Mucosa of descending colon (tissue), 3 donors: ENCODE data around the gene MKLN1. TPM values are rescaled to one million over a fixed set of nuclear protein-coding genes. Genes with fewer than 3 reads are reported as not detected.

Source experiments
- ATAC-seq: fragments of 200-7000 bp; cut with Tn5 transposase; one replicate; pipeline ENCODE4 v1.9.1; 2020; ENCODE audit warnings: mild to moderate bottlenecking, moderate library complexity
- DNase-seq, 3 donors: peaks; one replicate each; pipeline ENCODE4 v3.0.0-alpha.2; 2020
- H3K36me3 ChIP-seq: fragments of 200-600 bp; one replicate; pipeline ENCODE4 v1.8.0; 2021; ENCODE audit warnings: low read depth, mild to moderate bottlenecking
- H3K4me1 ChIP-seq: fragments of 200-600 bp; one replicate; pipeline ENCODE4 v1.8.0; 2021; ENCODE audit warnings: low read depth, mild to moderate bottlenecking
- H3K4me3 ChIP-seq: fragments of 200-600 bp; one replicate; pipeline ENCODE4 v1.8.0; 2021; ENCODE audit warnings: mild to moderate bottlenecking
- H3K9me3 ChIP-seq: fragments of 200-600 bp; one replicate; pipeline ENCODE4 v1.8.0; 2021; ENCODE audit warnings: mild to moderate bottlenecking
- intact Hi-C, 2 donors: fragments of 100-400 bp; cut with DNase I in 1 of 2; cut with micrococcal nuclease in 1 of 2; formaldehyde crosslinking; loops; one replicate each; pipeline versions ENCODE4 v1.11.0 to v1.11.1; 2022; cut with DNase I, micrococcal nuclease
- total RNA-seq, 3 donors: library from RNA; stranded (reverse); fragmentation: NEBNext Ultra II Directional in 2 of 3; extraction: Animal tissue kit (Norgen Biotek cat#: 25700) in 2 of 3; gene quantifications; one replicate each; pipeline versions ENCODE4 v1.2.1 to v1.2.4, GENCODE V29; 2021 to 2023
- TF ChIP-seq, protein P1 (sequence below): fragments of 200-600 bp; IDR thresholded peaks from one replicate; pipeline ENCODE4 v1.8.0; 2022; ENCODE audit warnings: antibody characterized with exemption, mild to moderate bottlenecking
- donor health status: DM: no; HTN: no; CAD: no; lungs with moderate emphysema.
- donor health status: DM: no; HTN: no; CAD: no.
- donor health status: DM: no; HTN: yes; CAD: no.

The MKLN1 gene
- total RNA-seq, 3 donors from 2014 or later: 41.5 to 66.1 (median 47.1) TPM

DNA sequence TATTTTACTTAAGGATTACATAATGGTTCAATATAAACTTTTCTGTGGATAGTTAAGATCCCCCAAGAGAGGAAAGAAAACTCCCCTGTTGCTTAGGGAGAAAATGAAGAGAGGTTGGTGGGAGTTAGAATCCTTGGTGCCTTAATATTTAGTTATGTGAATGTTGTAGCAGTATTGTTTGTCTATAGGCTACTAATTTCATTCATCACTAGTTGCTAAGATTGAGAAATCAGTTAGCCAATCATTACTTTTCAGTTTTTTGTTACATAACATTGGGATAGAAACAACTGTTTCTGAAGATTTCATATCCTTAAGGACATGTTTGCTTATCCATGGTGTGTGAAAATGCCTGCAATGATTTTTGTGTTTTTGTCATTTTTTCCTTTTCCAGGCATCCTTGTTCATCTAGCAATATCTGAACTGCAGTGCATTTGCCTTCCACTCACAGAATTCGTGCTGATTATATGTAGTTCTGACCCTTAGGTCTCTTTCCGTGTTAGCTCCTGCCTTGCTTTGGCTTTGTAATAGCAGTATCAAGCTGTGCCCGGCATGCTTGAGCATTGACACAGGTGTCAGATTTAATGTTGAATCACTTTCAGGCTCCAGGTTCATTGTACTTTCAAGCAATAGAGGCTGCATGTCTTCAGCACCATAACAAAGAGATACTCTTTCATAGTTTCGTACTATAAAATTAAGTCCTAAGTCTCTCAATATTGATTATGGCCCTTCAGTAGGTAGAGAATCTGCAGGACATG, 143.8 kb downstream of the MKLN1 start:
- TF ChIP-seq, protein P1, sequence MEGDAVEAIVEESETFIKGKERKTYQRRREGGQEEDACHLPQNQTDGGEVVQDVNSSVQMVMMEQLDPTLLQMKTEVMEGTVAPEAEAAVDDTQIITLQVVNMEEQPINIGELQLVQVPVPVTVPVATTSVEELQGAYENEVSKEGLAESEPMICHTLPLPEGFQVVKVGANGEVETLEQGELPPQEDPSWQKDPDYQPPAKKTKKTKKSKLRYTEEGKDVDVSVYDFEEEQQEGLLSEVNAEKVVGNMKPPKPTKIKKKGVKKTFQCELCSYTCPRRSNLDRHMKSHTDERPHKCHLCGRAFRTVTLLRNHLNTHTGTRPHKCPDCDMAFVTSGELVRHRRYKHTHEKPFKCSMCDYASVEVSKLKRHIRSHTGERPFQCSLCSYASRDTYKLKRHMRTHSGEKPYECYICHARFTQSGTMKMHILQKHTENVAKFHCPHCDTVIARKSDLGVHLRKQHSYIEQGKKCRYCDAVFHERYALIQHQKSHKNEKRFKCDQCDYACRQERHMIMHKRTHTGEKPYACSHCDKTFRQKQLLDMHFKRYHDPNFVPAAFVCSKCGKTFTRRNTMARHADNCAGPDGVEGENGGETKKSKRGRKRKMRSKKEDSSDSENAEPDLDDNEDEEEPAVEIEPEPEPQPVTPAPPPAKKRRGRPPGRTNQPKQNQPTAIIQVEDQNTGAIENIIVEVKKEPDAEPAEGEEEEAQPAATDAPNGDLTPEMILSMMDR: no peak
- ATAC-seq (no peak), DNase-seq (no peak)
- H3K9me3 ChIP-seq: no peaks in the 10 kb centered on the region
- intact Hi-C loops: no loop called here
- no peaks in the 10 kb centered on the region for H3K4me1 ChIP-seq
- no peaks in the 10 kb centered on the region for H3K36me3 ChIP-seq
- H3K4me3 ChIP-seq: no peak overlapping the region

- intact Hi-C loops: no loop called here
- Histone ChIP-seq H3K4me3 (no peak overlapping the region), H3K4me1 (no peaks in the 10 kb centered on the region), H3K9me3 (no peaks in the 10 kb centered on the region), H3K36me3 (no peaks in the 10 kb centered on the region)
- no peak for ATAC-seq
- TF ChIP-seq, protein P1: no peak
- no peak for DNase-seq
Measured at GRCh38 chr7:131476740-131477139, 149.1 kb downstream of the MKLN1 start.

DNA sequence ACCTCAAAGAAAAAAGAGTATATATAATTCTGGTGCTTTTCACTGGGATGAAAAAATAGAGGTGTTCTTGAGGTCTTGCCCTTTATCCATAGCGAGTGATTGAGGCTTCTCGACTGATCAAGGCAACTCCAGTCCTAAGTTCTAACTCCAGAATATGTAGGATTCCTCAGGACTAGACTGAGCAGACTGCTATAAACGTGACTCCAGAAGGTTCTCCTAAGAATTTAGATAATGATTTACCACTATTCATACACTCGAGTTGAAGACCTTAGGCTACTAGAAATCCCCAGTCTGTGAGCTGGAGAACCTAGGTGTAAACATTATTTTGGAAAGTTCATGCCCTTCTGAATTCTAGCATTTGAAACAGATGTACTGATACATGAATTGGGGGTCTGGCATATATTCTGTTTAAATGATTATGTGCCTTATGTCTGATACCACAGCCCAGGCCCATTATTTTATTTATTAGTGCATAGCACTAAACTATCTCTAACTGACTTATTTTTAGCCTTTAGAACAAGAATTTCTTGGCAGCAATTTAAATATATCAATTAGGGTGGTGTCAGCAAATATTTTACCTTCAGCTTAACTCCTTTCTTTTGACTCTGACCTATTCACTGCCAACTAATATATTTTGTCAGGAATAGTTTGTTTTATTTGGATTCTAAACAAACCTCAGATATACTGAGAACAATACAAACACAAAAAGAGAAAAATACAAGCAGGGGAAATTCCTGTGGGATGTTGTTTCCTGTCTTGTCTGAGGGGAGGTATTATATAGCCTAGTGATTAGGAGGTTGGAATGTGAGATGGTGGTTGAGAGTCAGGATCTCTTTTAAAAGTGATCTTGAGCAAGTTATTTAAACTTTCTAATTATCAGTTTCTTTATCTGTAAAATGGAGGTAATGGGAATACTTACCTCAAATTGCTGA, 153.0 kb downstream of the MKLN1 start:
- H3K36me3 ChIP-seq: no peaks in the 10 kb centered on the region
- DNase-seq: no peak
- no peaks in the 10 kb centered on the region for H3K9me3 ChIP-seq
- H3K4me3 ChIP-seq: no peak overlapping the region
- peak; percentile 51 for ATAC-seq
- intact Hi-C loops: no loop called here
- TF ChIP-seq, protein P1: no peak
- H3K4me1 ChIP-seq: no peaks in the 10 kb centered on the region

GRCh38 chr7:131482800-131483199, 155.1 kb downstream of the MKLN1 start:
- intact Hi-C loops: no loop called here
- TF ChIP-seq, protein P1: no peak
- Histone ChIP-seq H3K36me3 (no peaks in the 10 kb centered on the region), H3K4me1 (no peaks in the 10 kb centered on the region), H3K4me3 (no peak overlapping the region), H3K9me3 (no peaks in the 10 kb centered on the region)
- DNase-seq (no peak), ATAC-seq (no peak)

DNA sequence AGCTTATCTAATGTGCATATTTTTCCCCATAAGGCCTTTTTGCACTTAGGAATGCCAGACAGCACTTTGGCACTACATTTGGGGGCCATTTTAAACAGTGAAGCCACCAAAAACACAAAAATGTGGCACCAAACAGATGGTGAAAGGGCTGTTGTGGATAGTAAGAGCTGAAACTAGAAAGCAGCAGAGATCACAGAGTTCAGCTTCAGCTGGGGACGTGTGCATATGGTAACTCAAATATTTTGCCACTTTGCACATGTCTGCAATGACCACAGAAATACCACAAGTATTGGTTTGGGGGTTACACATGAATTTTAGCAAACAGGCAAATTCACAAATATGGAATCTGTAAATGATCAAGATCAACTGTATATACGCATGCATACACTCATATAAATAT, 155.9 kb downstream of the MKLN1 start:
- no peak for DNase-seq

More for the DNA sequence above, 155.9 kb downstream of the MKLN1 start:
- TF ChIP-seq, protein P1: no peak
- H3K36me3 ChIP-seq: no peaks in the 10 kb centered on the region
- H3K9me3 ChIP-seq: no peaks in the 10 kb centered on the region
- no peaks in the 10 kb centered on the region for H3K4me1 ChIP-seq
- ATAC-seq: no peak
- intact Hi-C loops: no loop called here
- H3K4me3 ChIP-seq: no peak overlapping the region
